Activated T-cell treated with anti-CD3 and anti-CD28 coated beads, Interleukin-2, amount 50 U/mL, for 4 hours (primary cell): ENCODE data around the gene SMYD3. TPM values are rescaled to one million over a fixed set of nuclear protein-coding genes. Genes with fewer than 3 reads are reported as not detected.

Source experiments
- ATAC-seq, 2 donors: fragments of 200-7000 bp; cut with Tn5 transposase; one replicate each; pipeline ENCODE4 v1.10.0; 2021
- DNase-seq: peaks from one replicate; pipeline ENCODE4 v3.0.0-alpha.2; 2020
- H3K27me3 Mint-ChIP-seq: one replicate; pipeline ENCODE4 v1.8.0; 2021; ENCODE audit warnings: low read depth, mixed read lengths
- H3K36me3 Mint-ChIP-seq: one replicate; pipeline ENCODE4 v1.8.0; 2022; ENCODE audit warnings: mixed read lengths; ENCODE audit not compliant: insufficient read depth
- H3K4me1 Mint-ChIP-seq: one replicate; pipeline ENCODE4 v1.8.0; 2021; ENCODE audit warnings: low read depth, mixed read lengths
- H3K4me3 Mint-ChIP-seq: one replicate; pipeline ENCODE4 v1.8.0; 2021; ENCODE audit warnings: mild to moderate bottlenecking, moderate library complexity, mixed read lengths
- H3K9me3 Mint-ChIP-seq: one replicate; pipeline ENCODE4 v1.8.0; 2021; ENCODE audit warnings: mixed read lengths
- total RNA-seq, 3 donors: library from RNA; stranded (reverse); gene quantifications; one replicate each; pipeline ENCODE4 v1.2.1, GENCODE V29; 2021

Gene SMYD3
- total RNA-seq, 3 donors from 2014 or later = 10.7 to 13.0 (median 11.9) TPM

DNA sequence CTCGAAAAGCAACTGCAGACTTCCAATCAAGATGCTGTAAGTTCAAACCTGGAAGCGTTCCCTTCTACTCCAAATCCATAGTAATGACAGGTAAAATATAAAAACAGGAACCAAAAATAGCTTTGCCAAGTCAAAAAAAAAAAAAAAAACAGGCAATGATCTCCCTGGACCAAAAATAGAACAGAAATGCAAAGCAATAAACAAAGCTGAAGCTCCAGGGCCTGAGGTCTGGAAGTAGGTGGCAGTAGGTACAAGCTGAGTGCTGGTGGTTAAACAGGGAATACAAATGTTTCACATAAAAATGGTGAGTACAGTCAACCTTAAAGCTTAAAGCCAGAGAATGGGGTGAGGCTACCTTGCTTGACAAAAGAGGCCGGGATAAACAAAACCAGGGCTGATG, 610.8 kb downstream of the SMYD3 start:
- ATAC-seq (no peak), DNase-seq (no peak)
- Mint-ChIP-seq H3K4me3 (no peak overlapping the region), H3K4me1 (no peaks in the 10 kb centered on the region), H3K36me3 (peaks cover 22% of the 10 kb centered on the region), H3K27me3 (no peaks in the 10 kb centered on the region), H3K9me3 (peaks cover 11% of the 10 kb centered on the region)

DNA sequence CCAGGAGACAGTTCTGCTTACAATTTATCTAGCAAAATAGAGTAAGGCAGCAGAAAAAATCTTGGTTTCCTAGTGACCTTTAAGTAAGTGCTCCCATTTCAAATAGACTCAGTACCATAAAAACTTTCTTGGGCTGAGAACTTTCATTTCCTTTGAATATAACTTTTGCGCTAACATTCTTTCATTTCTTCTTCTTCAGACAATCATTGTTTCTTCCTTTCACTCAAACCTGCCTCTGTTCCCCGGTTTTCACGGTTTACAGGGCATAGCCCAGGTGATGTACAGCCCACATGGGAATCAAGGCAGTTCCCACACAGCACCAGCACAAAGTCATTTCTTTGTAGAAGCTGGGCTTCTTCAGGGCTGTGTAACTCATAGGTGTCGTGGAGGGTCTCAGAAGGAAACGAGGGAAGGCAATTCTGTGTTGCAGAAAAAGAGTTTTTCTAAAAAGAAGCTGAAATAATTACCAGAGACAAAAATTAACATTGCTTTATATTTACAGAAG, 611.6 kb downstream of the SMYD3 start:
- ATAC-seq (no peak), DNase-seq (no peak)
- Mint-ChIP-seq H3K9me3 (peaks cover 11% of the 10 kb centered on the region), H3K4me1 (no peaks in the 10 kb centered on the region), H3K27me3 (no peaks in the 10 kb centered on the region), H3K4me3 (no peak overlapping the region), H3K36me3 (peaks cover 24% of the 10 kb centered on the region)

DNA sequence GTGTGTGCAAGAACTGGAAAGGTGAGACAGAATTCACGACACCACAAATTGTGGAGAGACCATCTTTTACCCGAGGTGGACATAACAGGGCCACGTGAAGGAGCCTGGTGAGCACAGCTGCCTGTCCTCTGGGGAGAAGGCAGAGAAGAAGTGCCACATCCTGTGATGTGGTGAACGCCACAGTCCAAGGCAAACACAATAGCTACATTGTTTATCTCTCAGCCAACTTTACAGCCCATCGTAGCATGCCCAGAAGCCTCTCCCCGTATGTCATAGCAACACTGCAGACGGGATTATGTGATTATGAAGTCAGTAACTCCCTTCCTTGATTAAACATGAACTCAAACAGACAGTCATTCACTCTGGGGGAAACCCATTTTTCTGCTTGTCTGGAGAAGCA, 612.2 kb downstream of the SMYD3 start:
- H3K4me3 Mint-ChIP-seq = no peak overlapping the region
- DNase-seq (no peak), ATAC-seq (no peak)
- no peaks in the 10 kb centered on the region for H3K4me1 Mint-ChIP-seq
- H3K9me3 Mint-ChIP-seq = peaks cover 11% of the 10 kb centered on the region
- H3K27me3 Mint-ChIP-seq = no peaks in the 10 kb centered on the region
- peaks cover 23% of the 10 kb centered on the region for H3K36me3 Mint-ChIP-seq

DNA sequence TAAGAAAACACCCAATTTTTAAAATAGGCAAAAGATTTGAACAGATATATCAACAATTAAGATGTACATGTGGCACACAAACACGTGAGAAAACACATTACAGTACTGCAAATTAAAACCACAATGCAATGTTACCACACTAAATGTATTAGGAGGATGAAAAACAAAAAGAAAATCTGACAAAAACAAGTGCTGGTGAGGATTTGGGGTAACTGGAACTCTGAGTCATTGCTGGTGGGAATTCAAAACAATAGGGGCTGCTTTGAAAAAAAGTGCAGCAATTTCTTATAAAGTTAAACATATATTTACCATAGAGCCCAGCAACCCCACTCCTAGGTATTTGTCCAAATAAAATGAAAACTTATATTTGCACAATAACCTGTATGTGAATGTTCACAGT, 614.1 kb downstream of the SMYD3 start:
- no peaks in the 10 kb centered on the region for H3K27me3 Mint-ChIP-seq
- no peak for ATAC-seq
- no peaks in the 10 kb centered on the region for H3K4me1 Mint-ChIP-seq
- peaks cover 23% of the 10 kb centered on the region for H3K36me3 Mint-ChIP-seq
- H3K9me3 Mint-ChIP-seq = peaks cover 11% of the 10 kb centered on the region
- no peak overlapping the region for H3K4me3 Mint-ChIP-seq
- no peak for DNase-seq

DNA sequence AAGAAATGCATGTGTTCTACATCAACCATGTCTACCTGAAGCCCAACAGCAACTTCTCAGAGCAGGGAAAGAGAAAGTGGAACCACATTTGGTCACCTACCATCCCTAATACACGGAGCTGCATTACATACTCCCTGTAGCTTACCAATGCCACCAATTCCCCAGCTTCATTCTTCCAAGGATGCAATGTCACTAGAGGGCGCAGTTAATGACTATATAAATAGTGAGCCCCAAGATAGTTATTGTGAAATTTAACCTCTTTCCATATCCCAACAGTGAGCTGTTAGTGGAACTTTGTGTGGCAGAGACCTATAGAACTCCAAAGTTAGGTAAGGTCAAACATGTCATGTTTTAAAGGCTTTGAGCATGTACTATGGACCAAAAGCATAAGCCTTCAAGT, 618.3 kb downstream of the SMYD3 start:
- DNase-seq = no peak
- no peaks in the 10 kb centered on the region for H3K4me1 Mint-ChIP-seq
- H3K36me3 Mint-ChIP-seq = peaks cover 20% of the 10 kb centered on the region
- no peak for ATAC-seq
- peaks cover 11% of the 10 kb centered on the region for H3K9me3 Mint-ChIP-seq
- H3K27me3 Mint-ChIP-seq = no peaks in the 10 kb centered on the region
- H3K4me3 Mint-ChIP-seq = no peak overlapping the region

DNA sequence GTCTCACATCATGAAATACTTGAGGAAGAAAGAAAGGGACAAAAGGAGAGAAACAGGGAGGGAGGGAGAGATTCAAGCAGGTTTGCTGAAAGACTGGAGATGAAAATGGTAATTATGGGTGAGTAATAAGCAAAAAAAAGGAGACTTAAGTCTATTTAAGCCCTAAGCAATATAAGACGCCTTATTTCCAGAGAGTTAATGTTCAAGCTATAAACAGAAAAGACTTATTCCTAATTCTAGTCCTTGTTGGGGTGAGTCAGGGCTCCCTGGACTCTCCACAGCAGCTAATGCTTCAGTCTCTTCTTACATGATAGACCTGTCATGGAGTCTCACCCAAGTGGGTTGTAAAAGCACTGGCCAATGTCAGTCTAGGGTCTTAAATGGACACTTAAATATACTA, 619.2 kb downstream of the SMYD3 start:
- peaks cover 19% of the 10 kb centered on the region for H3K36me3 Mint-ChIP-seq
- no peaks in the 10 kb centered on the region for H3K4me1 Mint-ChIP-seq

DNA sequence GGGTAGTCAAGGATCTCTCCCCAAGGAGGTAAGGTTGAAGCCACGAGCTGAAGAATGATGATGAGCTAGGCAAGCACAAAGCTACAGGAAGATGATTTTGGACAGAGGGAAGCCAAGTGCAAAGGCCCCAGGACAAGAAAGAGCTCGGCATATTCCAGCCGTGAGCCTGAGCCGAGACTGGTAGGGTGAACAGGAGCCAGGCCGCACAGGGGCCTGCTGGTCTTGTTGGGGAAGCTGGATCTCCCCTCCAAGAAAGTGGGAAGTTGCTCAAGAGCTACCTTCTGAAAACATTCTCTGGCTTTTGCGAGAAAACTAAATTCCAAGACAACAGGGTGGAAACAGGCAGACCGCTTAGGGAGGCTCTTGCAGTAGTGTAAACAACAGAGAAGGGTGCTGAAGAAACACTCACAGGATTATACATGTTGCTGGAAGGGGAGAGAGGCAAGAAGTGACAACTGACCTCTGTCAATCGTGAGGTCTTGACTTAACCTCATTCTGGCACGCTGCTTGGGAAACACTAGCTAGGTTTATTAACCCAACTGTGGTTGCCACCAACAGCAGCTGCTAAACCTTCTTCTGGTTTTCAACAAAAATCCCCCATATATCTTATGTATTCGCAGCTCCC, 625.2 kb downstream of the SMYD3 start:
- no peaks in the 10 kb centered on the region for H3K9me3 Mint-ChIP-seq
- peaks cover 14% of the 10 kb centered on the region for H3K36me3 Mint-ChIP-seq
- DNase-seq (no peak), ATAC-seq (no peak)
- H3K27me3 Mint-ChIP-seq = no peaks in the 10 kb centered on the region
- H3K4me1 Mint-ChIP-seq = no peaks in the 10 kb centered on the region
- no peak overlapping the region for H3K4me3 Mint-ChIP-seq

More for the DNA sequence above, 619.2 kb downstream of the SMYD3 start:
- Mint-ChIP-seq H3K4me3 (no peak overlapping the region), H3K27me3 (no peaks in the 10 kb centered on the region), H3K9me3 (peaks cover 2% of the 10 kb centered on the region)
- DNase-seq = no peak
- ATAC-seq = no peak

DNA sequence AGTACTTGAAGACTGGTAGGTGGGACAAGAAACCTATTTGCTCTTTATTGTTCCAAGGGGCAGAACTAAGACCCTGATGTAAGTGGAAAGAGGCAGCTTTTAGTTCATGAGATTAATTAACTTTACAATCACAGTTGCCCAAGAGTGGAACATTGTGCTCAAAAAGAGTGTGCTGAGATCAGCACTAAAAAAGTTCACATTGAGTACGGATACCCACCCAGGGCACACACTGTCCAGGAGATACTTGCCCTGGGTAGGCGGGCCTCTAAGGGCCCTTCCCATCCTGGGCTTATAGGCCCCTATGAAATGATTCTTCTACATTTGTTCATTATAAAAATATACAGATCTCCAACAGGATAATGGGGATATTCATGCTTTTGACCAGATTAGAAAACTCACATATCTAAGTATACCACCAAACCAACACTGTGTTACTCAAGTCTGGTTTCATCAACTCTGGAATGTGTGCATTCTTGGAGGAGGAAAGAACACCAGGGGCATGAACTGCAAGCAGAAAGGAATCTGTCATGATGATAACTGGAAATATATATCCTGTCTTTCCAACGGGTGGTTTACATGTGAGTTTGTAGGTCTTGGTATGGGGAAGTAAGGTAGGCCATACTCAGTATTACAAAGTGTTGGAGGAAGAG, 626.2 kb downstream of the SMYD3 start:
- no peaks in the 10 kb centered on the region for H3K27me3 Mint-ChIP-seq
- no peaks in the 10 kb centered on the region for H3K4me1 Mint-ChIP-seq
- ATAC-seq = no peak
- no peak for DNase-seq
- no peaks in the 10 kb centered on the region for H3K9me3 Mint-ChIP-seq
- peaks cover 21% of the 10 kb centered on the region for H3K36me3 Mint-ChIP-seq
- no peak overlapping the region for H3K4me3 Mint-ChIP-seq

DNA sequence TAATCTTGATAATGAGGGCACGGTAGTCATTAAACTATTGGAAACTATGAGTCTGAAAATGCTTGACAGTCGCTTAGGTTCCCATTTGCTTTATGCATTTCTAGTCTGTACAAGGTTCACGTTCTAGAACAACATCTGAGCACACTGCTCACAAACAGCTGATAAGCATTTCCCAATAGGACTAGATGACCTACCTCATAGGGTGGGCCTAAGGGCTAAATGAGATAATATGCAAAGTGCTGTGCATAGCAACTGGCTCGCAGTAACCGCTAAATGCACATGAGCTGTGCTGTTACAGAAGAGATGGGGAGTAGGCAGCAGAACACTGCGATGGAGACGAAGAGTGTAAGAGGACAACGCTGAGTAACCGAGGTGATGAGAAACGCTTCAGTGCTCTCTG, 628.0 kb downstream of the SMYD3 start:
- Mint-ChIP-seq H3K36me3 (peaks cover 10% of the 10 kb centered on the region), H3K27me3 (no peaks in the 10 kb centered on the region), H3K9me3 (no peaks in the 10 kb centered on the region), H3K4me3 (no peak overlapping the region), H3K4me1 (no peaks in the 10 kb centered on the region)
- ATAC-seq (no peak), DNase-seq (no peak)

DNA sequence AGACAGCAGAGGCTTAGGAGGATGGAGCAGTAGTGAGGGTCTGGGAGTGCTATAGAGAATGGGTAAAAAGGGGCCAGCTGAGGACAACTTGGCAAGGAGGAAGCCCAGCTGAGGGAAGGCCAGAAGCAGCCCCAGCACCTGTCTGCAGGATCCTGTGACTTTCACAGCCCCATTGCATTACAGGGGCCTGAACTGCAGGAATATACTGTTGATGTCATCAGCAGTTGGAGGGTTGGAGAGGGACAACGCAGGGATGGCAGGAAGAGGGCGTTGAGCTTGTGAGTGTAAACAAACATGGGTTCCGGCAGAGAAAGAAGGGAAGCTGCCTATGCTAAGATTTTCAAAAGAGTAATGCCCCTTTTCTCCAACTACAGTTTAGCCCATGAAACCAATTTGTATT, 628.5 kb downstream of the SMYD3 start:
- no peak for DNase-seq
- Mint-ChIP-seq H3K27me3 (no peaks in the 10 kb centered on the region), H3K4me1 (no peaks in the 10 kb centered on the region), H3K36me3 (peaks cover 9% of the 10 kb centered on the region), H3K4me3 (no peak overlapping the region), H3K9me3 (no peaks in the 10 kb centered on the region)
- ATAC-seq = no peak

DNA sequence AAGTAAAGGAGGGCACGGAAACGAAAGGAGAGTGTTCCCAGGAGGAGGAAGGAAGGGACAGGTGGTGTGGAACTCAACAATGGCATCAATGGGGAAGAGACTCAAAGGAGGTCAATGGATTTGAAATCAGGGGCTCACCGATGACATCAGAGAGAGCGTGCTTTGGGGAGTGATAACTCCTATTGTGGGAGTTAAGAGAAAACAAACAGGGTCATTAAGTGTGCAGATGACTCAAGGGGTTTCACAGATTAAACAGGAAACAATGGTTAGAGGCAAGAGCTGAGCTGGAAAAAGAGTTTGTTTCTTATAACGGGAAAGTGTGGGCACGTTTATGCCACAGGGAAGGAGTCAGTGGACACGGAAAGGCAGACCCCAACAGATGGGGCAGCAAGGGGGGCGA, 629.1 kb downstream of the SMYD3 start:
- no peaks in the 10 kb centered on the region for H3K27me3 Mint-ChIP-seq
- H3K4me1 Mint-ChIP-seq = no peaks in the 10 kb centered on the region
- ATAC-seq (no peak), DNase-seq (no peak)
- H3K36me3 Mint-ChIP-seq = peaks cover 9% of the 10 kb centered on the region
- H3K9me3 Mint-ChIP-seq = no peaks in the 10 kb centered on the region
- H3K4me3 Mint-ChIP-seq = no peak overlapping the region

DNA sequence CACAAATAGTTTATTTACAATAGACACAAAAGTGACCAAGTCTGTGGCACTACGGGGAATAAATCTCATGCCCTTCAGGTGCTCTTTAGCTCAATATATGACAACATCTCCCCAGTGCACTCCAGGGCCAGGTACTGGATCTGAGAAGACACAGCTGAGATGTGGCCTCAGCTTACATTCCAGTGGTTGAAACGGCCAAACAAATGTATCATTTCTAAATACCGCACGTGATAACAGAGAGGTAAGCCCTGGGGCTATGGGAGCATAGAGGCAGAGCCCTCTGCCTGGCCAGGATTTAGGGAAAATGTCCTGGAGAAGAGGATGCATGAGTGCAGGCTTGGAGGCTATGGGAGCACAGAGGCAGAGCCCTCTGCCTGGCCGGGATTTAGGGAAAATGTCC, 630.5 kb downstream of the SMYD3 start:
- peaks cover 14% of the 10 kb centered on the region for H3K36me3 Mint-ChIP-seq
- H3K4me1 Mint-ChIP-seq = no peaks in the 10 kb centered on the region
- no peak overlapping the region for H3K4me3 Mint-ChIP-seq
- no peak for DNase-seq
- no peak for ATAC-seq
- no peaks in the 10 kb centered on the region for H3K9me3 Mint-ChIP-seq
- H3K27me3 Mint-ChIP-seq = no peaks in the 10 kb centered on the region

DNA sequence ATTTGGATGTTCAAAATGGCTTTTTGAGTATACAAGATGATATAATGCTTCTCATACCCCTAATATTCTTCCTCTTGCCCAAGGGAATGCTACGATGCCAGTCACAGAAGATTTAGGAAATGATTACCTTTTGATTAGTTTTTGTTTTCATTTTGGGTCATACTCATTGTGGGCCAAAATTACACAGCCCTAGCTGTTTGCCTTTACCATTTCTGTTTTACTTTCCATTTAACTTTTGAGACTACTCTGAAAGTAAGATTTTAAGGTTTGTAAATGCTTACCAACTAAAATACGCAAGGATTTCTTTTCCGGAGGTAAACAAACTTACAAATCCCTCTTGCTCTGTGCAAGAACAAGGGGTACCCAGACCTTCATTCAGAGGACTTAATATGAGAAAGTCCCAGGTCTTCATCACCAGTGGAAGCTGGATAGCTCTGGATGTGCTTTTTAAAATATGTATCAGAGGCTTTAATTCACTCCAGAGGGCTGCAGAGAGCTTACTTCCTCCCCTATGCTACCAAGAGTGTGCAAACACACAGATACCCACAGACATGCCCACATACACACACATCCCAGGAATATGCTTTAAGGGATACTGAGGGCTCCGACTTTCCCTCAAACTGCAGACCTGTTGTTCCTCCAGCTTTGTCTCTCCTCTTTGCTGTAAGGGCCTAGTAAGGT, 631.4 kb downstream of the SMYD3 start:
- Mint-ChIP-seq H3K36me3 (peaks cover 16% of the 10 kb centered on the region), H3K4me1 (no peaks in the 10 kb centered on the region), H3K4me3 (no peak overlapping the region), H3K9me3 (no peaks in the 10 kb centered on the region), H3K27me3 (no peaks in the 10 kb centered on the region)
- no peak for ATAC-seq
- DNase-seq = no peak

DNA sequence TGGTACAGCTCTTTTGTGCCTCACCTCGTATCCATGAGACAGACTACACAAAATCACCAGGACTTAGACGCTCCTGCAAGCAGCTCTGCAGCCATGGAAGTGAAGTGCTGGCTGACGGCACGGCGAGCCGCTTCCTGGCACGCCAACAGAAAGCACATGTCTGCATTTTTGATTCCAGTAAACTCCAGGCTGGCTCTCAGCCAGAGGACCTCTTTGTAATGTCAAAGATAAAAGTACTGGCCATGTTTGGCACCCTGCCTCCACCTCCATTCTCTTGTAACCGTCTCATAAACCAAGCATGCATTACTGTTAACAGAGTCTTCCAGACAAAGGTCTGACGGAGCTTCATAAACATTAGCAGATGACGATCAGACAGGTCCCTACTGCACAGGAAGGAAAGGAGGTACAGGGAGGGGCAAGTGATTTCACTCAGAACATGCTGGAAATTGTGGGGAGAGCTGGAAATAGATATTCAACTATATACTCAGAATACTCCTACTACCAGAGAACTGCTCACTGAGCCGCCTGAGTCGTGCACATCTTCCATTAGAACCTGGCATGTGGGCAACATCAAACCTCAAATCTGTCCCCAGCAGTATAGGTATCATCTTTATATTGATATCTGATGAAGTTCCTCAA, 632.0 kb downstream of the SMYD3 start:
- H3K9me3 Mint-ChIP-seq = no peaks in the 10 kb centered on the region
- H3K4me1 Mint-ChIP-seq = no peaks in the 10 kb centered on the region
- DNase-seq (no peak), ATAC-seq (no peak)
- peaks cover 19% of the 10 kb centered on the region for H3K36me3 Mint-ChIP-seq
- no peaks in the 10 kb centered on the region for H3K27me3 Mint-ChIP-seq
- no peak overlapping the region for H3K4me3 Mint-ChIP-seq
